IPS-18c (cell line): Measurements from ENCODE around the gene RAC2.

Experiments used
- H3K4me3 ChIP-seq: 2 replicates; pipeline ENCODE4 v1.7.0; 2013; ENCODE audit warnings: low read depth, mild to moderate bottlenecking, low read length, moderate library complexity; ENCODE audit not compliant: insufficient read depth
- H3K9me3 ChIP-seq: one replicate; pipeline ENCODE4 v1.6.1; 2013; ENCODE audit warnings: mild to moderate bottlenecking, low read length, moderate library complexity; ENCODE audit not compliant: control insufficient read depth, insufficient read depth

The RAC2 gene

GRCh38 chr22:37180531-37181231 lies 63.4 kb downstream of the RAC2 start:
- no peaks in the 10 kb centered on the region for H3K9me3 ChIP-seq
- H3K4me3 ChIP-seq: no peak overlapping the region

GRCh38 chr22:37179622-37180420 lies 64.2 kb downstream of the RAC2 start:
- H3K9me3 ChIP-seq: no peaks in the 10 kb centered on the region

GRCh38 chr22:37179126-37179470 lies 65.0 kb downstream of the RAC2 start:
- H3K4me3 ChIP-seq: no peak overlapping the region
- no peaks in the 10 kb centered on the region for H3K9me3 ChIP-seq

More at GRCh38 chr22:37179622-37180420, 64.2 kb downstream of the RAC2 start:
- no peak overlapping the region for H3K4me3 ChIP-seq

GRCh38 chr22:37178350-37179125 lies 65.5 kb downstream of the RAC2 start:
- H3K9me3 ChIP-seq: no peaks in the 10 kb centered on the region
- no peak overlapping the region for H3K4me3 ChIP-seq

GRCh38 chr22:37177755-37178154 lies 66.3 kb downstream of the RAC2 start:
- H3K4me3 ChIP-seq: no peak overlapping the region
- H3K9me3 ChIP-seq: no peaks in the 10 kb centered on the region

GRCh38 chr22:37177221-37177620 lies 66.8 kb downstream of the RAC2 start:
- no peaks in the 10 kb centered on the region for H3K9me3 ChIP-seq
- H3K4me3 ChIP-seq: no peak overlapping the region

GRCh38 chr22:37176464-37177061 lies 67.5 kb downstream of the RAC2 start:
- Histone ChIP-seq H3K4me3 (no peak overlapping the region), H3K9me3 (no peaks in the 10 kb centered on the region)

GRCh38 chr22:37175414-37176281 lies 68.4 kb downstream of the RAC2 start:
- Histone ChIP-seq H3K9me3 (no peaks in the 10 kb centered on the region), H3K4me3 (no peak overlapping the region)
